Panc1 (cell line): ENCODE measurements around the gene SH3BGRL2.

Experiments
- TCF7L2 ChIP-seq: IDR thresholded peaks from 2 replicates; pipeline ENCODE4 v1.6.1; 2011; ENCODE audit warnings: mild to moderate bottlenecking, low read depth, low read length, inconsistent platforms
- TF ChIP-seq, protein P1 (sequence below): fragments of 450-650 bp; IDR thresholded peaks from 2 replicates; pipeline ENCODE4 v1.5.1; 2017; ENCODE audit warnings: mild to moderate bottlenecking
- TF ChIP-seq, protein P2 (sequence below), 2 experiments: IDR thresholded peaks; 2 replicates each; pipeline ENCODE4 v1.6.1; 2011 to 2012; ENCODE audit warnings: low read depth in 2 of 2, control low read depth in 1 of 2, low read length in 1 of 2, mild to moderate bottlenecking in 1 of 2, moderate library complexity in 1 of 2; ENCODE audit not compliant: insufficient read depth in 1 of 2

DNA sequence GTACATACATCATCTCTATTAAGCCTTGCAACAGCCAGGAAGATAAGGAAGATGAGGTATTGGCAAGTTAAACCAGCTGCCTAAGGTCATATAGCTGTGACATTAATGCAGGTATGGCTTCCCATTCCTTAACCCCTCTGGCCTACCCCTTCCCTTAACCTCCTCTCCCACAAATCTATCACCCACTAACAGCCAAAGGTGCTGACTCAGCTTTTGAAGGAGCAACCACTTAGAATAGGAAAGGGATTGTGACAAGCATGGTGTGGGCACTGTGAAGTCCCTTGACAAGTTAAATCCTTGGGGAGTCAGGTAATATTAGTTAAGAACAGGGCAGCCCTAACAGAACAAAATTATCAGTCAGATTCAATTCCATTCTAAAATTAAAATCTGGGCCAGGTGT, 5.4 kb upstream of the SH3BGRL2 start:
- TF ChIP-seq, protein P1, sequence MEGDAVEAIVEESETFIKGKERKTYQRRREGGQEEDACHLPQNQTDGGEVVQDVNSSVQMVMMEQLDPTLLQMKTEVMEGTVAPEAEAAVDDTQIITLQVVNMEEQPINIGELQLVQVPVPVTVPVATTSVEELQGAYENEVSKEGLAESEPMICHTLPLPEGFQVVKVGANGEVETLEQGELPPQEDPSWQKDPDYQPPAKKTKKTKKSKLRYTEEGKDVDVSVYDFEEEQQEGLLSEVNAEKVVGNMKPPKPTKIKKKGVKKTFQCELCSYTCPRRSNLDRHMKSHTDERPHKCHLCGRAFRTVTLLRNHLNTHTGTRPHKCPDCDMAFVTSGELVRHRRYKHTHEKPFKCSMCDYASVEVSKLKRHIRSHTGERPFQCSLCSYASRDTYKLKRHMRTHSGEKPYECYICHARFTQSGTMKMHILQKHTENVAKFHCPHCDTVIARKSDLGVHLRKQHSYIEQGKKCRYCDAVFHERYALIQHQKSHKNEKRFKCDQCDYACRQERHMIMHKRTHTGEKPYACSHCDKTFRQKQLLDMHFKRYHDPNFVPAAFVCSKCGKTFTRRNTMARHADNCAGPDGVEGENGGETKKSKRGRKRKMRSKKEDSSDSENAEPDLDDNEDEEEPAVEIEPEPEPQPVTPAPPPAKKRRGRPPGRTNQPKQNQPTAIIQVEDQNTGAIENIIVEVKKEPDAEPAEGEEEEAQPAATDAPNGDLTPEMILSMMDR: no peak
- TF ChIP-seq TCF7L2: no peak
- TF ChIP-seq, protein P2, sequence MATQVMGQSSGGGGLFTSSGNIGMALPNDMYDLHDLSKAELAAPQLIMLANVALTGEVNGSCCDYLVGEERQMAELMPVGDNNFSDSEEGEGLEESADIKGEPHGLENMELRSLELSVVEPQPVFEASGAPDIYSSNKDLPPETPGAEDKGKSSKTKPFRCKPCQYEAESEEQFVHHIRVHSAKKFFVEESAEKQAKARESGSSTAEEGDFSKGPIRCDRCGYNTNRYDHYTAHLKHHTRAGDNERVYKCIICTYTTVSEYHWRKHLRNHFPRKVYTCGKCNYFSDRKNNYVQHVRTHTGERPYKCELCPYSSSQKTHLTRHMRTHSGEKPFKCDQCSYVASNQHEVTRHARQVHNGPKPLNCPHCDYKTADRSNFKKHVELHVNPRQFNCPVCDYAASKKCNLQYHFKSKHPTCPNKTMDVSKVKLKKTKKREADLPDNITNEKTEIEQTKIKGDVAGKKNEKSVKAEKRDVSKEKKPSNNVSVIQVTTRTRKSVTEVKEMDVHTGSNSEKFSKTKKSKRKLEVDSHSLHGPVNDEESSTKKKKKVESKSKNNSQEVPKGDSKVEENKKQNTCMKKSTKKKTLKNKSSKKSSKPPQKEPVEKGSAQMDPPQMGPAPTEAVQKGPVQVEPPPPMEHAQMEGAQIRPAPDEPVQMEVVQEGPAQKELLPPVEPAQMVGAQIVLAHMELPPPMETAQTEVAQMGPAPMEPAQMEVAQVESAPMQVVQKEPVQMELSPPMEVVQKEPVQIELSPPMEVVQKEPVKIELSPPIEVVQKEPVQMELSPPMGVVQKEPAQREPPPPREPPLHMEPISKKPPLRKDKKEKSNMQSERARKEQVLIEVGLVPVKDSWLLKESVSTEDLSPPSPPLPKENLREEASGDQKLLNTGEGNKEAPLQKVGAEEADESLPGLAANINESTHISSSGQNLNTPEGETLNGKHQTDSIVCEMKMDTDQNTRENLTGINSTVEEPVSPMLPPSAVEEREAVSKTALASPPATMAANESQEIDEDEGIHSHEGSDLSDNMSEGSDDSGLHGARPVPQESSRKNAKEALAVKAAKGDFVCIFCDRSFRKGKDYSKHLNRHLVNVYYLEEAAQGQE (IDR thresholded peaks at IDR 0.05; ENCODE audit: insufficient read depth in 1 of 2, low read depth in 2 of 2, low read length in 1 of 2): no peak
